Measurements from ENCODE around the gene AGPS. TPM values are rescaled to one million over a fixed set of nuclear protein-coding genes. Genes with fewer than 3 reads are reported as not detected.

AGPS gene
- polyA plus RNA-seq, 1 experiment = 6.9 TPM

DNA sequence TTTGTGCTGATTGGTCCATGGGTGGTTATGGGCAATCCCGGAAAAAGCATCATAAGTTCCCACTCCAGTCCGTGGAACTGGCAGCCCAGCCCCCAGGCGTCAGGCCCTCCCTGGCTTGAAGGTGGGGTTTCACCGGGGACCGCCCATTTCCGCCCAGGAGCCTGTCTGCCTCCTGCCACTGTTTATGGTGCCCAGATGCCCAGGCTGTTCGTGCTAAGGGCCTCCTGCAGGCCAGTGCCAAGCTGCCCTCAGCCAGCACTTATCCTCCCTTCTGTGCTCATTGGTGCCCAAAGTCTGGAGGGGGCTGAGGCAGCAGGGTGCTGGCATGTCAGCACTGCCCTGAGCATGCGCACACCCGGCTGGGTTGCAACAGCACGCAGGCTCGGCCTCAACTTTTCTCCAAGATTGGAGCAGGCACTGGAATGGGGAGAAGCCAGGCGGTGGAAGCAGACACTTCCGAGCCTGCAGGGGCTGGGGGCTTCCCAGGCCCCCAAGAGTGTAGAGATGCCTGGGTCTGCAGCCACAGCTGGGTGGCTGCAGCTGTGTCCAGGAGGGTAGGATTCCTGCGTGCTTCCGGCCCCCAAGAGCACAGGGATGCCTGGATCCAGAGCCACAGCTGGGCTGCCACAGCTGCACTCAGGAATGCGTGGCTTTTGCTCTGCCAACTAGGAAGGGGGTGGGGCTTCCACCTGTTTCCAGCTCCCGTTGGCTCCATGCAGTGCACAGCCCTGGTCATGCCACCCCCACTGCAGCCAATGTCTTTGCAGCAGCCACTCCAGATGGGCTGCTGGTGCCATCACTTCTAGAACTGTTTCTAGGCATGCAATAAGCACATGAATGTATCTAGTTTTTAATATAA lies 74.0 kb downstream of the AGPS start:
- TF ChIP-seq, protein P1, sequence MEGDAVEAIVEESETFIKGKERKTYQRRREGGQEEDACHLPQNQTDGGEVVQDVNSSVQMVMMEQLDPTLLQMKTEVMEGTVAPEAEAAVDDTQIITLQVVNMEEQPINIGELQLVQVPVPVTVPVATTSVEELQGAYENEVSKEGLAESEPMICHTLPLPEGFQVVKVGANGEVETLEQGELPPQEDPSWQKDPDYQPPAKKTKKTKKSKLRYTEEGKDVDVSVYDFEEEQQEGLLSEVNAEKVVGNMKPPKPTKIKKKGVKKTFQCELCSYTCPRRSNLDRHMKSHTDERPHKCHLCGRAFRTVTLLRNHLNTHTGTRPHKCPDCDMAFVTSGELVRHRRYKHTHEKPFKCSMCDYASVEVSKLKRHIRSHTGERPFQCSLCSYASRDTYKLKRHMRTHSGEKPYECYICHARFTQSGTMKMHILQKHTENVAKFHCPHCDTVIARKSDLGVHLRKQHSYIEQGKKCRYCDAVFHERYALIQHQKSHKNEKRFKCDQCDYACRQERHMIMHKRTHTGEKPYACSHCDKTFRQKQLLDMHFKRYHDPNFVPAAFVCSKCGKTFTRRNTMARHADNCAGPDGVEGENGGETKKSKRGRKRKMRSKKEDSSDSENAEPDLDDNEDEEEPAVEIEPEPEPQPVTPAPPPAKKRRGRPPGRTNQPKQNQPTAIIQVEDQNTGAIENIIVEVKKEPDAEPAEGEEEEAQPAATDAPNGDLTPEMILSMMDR (IDR thresholded peaks at IDR 0.05; ENCODE audit: insufficient read depth, low read depth, low read length) = no peak
- DNase-seq (ENCODE audit: low read depth) = no peak
- Histone ChIP-seq H3K27me3 (ENCODE audit: control insufficient read depth, insufficient read depth, low read length) (no peaks in the 10 kb centered on the region), H3K36me3 (ENCODE audit: control insufficient read depth, insufficient read depth, low read length) (peaks cover 2% of the 10 kb centered on the region; the same call in 1 of the 2 replicates), H3K4me3 (ENCODE audit: low read depth, low read length) (no peak overlapping the region)
- ChIA-PET CTCF (interaction anchor here (0.9 kb wide), 1 partner anchor 255 kb away, joined by 3 read pairs; no protein-coding TSS in a partner anchor), POLR2A (no interaction called here)

DNA sequence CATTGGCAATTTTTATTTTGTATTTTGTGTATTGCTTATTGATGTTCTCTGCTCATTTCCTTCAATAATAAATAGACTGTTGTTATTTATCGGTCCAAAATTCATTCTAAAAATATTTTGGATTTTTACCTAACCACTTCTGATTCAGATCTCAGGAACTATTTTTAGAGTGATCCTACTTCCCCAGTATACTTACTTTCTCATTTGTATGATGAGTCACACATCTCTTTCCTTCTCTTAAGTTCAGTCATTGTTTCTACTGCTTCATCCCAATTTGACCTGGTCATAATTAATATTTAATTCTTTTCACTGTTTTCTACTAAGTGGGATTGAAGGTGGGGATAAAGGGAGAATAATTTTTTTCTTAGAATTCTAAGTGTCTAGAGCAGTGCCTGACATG lies 75.1 kb downstream of the AGPS start:
- TF ChIP-seq, protein P1 (IDR thresholded peaks at IDR 0.05; ENCODE audit: insufficient read depth, low read depth, low read length) = no peak

DNA sequence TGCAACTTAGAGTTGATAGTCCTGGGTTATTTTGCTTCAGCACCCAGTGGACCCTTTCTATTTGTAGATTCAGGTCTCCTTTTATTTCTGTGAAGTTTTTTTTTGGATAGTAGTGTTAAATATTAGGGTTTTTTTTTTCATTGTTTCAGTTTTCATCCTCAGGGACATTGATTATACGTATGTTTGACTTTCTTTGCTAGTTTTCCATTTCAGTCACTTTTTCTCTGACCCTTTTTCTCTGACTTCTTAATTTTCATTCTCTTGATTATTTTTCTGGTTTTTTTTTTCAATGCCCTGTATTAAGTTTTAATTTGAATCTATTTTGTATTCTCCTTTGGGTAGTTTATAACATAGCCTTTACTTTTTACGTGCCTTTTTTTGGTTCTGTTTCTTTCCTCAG lies 79.4 kb downstream of the AGPS start:
- DNase-seq (ENCODE audit: low read depth) = no peak
- ChIA-PET CTCF (no interaction called here), POLR2A (no interaction called here)
- Histone ChIP-seq H3K4me3 (ENCODE audit: low read depth, low read length) (no peak overlapping the region), H3K27me3 (ENCODE audit: control insufficient read depth, insufficient read depth, low read length) (no peaks in the 10 kb centered on the region), H3K36me3 (ENCODE audit: control insufficient read depth, insufficient read depth, low read length) (peaks cover 2% of the 10 kb centered on the region; the same call in 1 of the 2 replicates)
- TF ChIP-seq, protein P1 (IDR thresholded peaks at IDR 0.05; ENCODE audit: insufficient read depth, low read depth, low read length) = no peak

More for the DNA sequence above, 75.1 kb downstream of the AGPS start:
- peaks cover 2% of the 10 kb centered on the region; the same call in 1 of the 2 replicates for H3K36me3 ChIP-seq (ENCODE audit: control insufficient read depth, insufficient read depth, low read length)
- CTCF ChIA-PET = no interaction called here
- POLR2A ChIA-PET = no interaction called here
- DNase-seq (ENCODE audit: low read depth) = no peak
- H3K27me3 ChIP-seq (ENCODE audit: control insufficient read depth, insufficient read depth, low read length) = no peaks in the 10 kb centered on the region
- no peak overlapping the region for H3K4me3 ChIP-seq (ENCODE audit: low read depth, low read length)

DNA sequence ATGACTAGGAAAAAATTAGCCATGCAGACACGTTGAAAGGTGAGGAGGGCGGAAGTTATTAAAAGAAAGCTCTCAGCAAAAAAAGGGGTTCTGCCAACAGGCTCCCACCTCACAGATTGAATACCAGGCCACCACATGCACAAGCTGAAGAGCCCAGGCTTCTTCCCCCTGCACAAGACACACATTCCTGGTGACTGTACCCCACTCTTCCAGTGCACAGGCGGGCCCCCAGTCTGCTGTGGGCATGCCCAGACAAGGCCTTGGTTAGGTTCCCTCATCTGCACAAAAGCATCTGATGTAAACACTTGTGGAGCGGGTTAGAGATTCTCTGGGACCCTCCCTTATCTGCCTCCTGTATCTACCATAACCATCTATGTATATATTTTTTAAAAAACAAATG lies 81.7 kb downstream of the AGPS start:
- TF ChIP-seq, protein P1 (IDR thresholded peaks at IDR 0.05; ENCODE audit: insufficient read depth, low read depth, low read length) = no peak
- H3K36me3 ChIP-seq (ENCODE audit: control insufficient read depth, insufficient read depth, low read length) = peaks cover 3% of the 10 kb centered on the region; the same call in 1 of the 2 replicates
- ChIA-PET CTCF (interaction anchor here (1.6 to 1.7 kb wide), 2 partner anchors 16 to 139 kb away, joined by 3 read pairs; no protein-coding TSS in a partner anchor), POLR2A (interaction anchor here (0.6 kb wide), 1 partner anchor 13 kb away, joined by 5 read pairs; no protein-coding TSS in a partner anchor)
- no peaks in the 10 kb centered on the region for H3K27me3 ChIP-seq (ENCODE audit: control insufficient read depth, insufficient read depth, low read length)
- no peak for DNase-seq (ENCODE audit: low read depth)
- no peak overlapping the region for H3K4me3 ChIP-seq (ENCODE audit: low read depth, low read length)

DNA sequence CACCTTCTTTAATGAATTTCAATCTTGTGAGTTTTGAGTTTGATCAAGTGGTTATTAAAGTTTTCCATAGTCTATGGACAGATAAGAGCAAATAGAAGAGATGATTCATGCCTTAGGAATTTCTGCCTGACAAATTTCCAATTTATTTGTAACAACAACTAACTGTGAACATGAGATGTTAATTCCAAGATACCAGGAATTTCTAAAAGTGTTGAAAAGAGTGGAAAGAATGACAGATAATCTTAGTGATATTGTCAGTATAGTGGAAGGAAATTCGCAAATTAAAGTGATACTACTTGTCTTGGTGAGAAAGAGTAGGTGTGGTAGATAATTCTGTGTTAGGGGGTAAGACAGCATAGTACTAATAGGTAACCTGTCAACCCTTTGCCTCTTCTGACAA lies 82.4 kb downstream of the AGPS start:
- Histone ChIP-seq H3K36me3 (ENCODE audit: control insufficient read depth, insufficient read depth, low read length) (peaks cover 3% of the 10 kb centered on the region; the same call in 1 of the 2 replicates), H3K27me3 (ENCODE audit: control insufficient read depth, insufficient read depth, low read length) (no peaks in the 10 kb centered on the region), H3K4me3 (ENCODE audit: low read depth, low read length) (no peak overlapping the region)
- TF ChIP-seq, protein P1 (IDR thresholded peaks at IDR 0.05; ENCODE audit: insufficient read depth, low read depth, low read length) = no peak
- ChIA-PET POLR2A (no interaction called here), CTCF (interaction anchor here (1.6 to 1.7 kb wide), 2 partner anchors 15 to 140 kb away, joined by 3 read pairs; no protein-coding TSS in a partner anchor)
- DNase-seq (ENCODE audit: low read depth) = no peak
